MM.1S (cell line): ENCODE results near the gene CAMK2N1.

Experiments
- DNase-seq: peaks from one replicate; pipeline ENCODE4 v3.0.0-alpha.2; 2015
- H2AFZ ChIP-seq: fragments of 300-600 bp; sonication (generic); 2 replicates; pipeline ENCODE4 v1.6.0; 2016; ENCODE audit warnings: antibody characterized with exemption, low read length
- H3F3A ChIP-seq: fragments of 300-600 bp; sonication (generic); 2 replicates; pipeline ENCODE4 v1.6.1; 2016; ENCODE audit warnings: mild to moderate bottlenecking, antibody characterized with exemption, low read length, moderate library complexity, mixed read lengths; ENCODE audit not compliant: insufficient read depth
- H3K27ac ChIP-seq: fragments of 300-600 bp; sonication (generic); 2 replicates; pipeline ENCODE4 v1.5.1; 2016; ENCODE audit warnings: mild to moderate bottlenecking, low read length
- H3K27me3 ChIP-seq: fragments of 300-600 bp; sonication (generic); replicated peaks from 2 replicates; pipeline ENCODE4 v1.6.0; 2016; ENCODE audit warnings: low read length; ENCODE audit not compliant: insufficient read depth
- H3K36me3 ChIP-seq: fragments of 300-600 bp; sonication (generic); replicated peaks from 2 replicates; pipeline ENCODE4 v1.6.1; 2016; ENCODE audit warnings: mild to moderate bottlenecking, low read length, mixed read lengths; ENCODE audit not compliant: insufficient read depth
- H3K4me1 ChIP-seq: fragments of 300-600 bp; sonication (generic); 2 replicates; pipeline ENCODE4 v1.6.1; 2016; ENCODE audit warnings: low read length, mixed read lengths
- H3K4me2 ChIP-seq: fragments of 300-600 bp; sonication (generic); 2 replicates; pipeline ENCODE4 v1.6.0; 2016; ENCODE audit warnings: low read depth, low read length
- H3K4me3 ChIP-seq: fragments of 300-600 bp; sonication (generic); 2 replicates; pipeline ENCODE4 v1.5.1; 2016; ENCODE audit warnings: low read length, mixed read lengths
- H3K79me2 ChIP-seq: fragments of 300-600 bp; sonication (generic); 2 replicates; pipeline ENCODE4 v1.6.1; 2016; ENCODE audit warnings: mixed run types, low read length, mixed read lengths
- H3K9ac ChIP-seq: fragments of 300-600 bp; sonication (generic); 2 replicates; pipeline ENCODE4 v1.6.1; 2016; ENCODE audit warnings: low read length, mixed read lengths
- H3K9me2 ChIP-seq: fragments of 300-600 bp; sonication (generic); replicated peaks from 2 replicates; pipeline ENCODE4 v1.6.1; 2016; ENCODE audit warnings: mild to moderate bottlenecking, low read length, mixed read lengths; ENCODE audit not compliant: insufficient read depth
- H3K9me3 ChIP-seq: fragments of 300-600 bp; sonication (generic); replicated peaks from 2 replicates; pipeline ENCODE4 v1.6.1; 2016; ENCODE audit warnings: mild to moderate bottlenecking, low read length, mixed read lengths; ENCODE audit not compliant: insufficient read depth
- H4K20me1 ChIP-seq: fragments of 300-600 bp; sonication (generic); 2 replicates; pipeline ENCODE4 v1.6.1; 2016; ENCODE audit warnings: mild to moderate bottlenecking, low read length, moderate library complexity, mixed read lengths; ENCODE audit not compliant: insufficient read depth
- EZH2 ChIP-seq: fragments of 300-600 bp; sonication (generic); optimal IDR thresholded peaks from 2 replicates; pipeline ENCODE3; 2017; ENCODE audit warnings: low read depth, mild to moderate bottlenecking, antibody characterized with exemption, low read length, mixed read lengths
- EZH2phosphoT487 ChIP-seq: fragments of 300-600 bp; sonication (generic); IDR thresholded peaks from 2 replicates; pipeline ENCODE4 v1.6.1; 2018; ENCODE audit warnings: antibody characterized with exemption, low read length
- TF ChIP-seq, protein P1 (sequence below): fragments of 300-600 bp; sonication (generic); IDR thresholded peaks from 2 replicates; pipeline ENCODE4 v1.5.1; 2016; ENCODE audit warnings: antibody characterized with exemption, low read length, mixed read lengths

Gene CAMK2N1

DNA sequence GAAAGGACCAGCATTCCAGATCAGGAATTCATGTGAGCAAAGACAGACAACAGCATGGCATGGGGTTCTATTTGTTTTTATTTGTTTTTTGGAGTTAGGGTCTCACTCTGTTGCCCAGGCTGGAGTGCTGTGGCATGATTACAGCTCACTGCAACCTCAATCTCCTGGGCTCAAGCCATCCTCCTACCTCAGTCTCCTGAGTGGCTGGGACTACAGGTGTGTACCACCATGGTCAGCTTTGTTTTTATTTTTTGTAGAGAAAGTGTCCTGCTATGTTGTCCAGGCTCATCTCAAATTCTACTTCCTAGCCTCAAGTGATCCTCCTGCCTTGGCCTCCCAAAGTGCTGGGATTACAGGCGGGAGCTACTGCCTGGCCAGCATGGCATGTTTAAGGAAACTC, 9.7 kb upstream of the CAMK2N1 start:
- H3K9me2 ChIP-seq, result no peaks in the 10 kb centered on the region
- no peak overlapping the region for H3K4me3 ChIP-seq
- no peak overlapping the region for H3K9ac ChIP-seq
- TF ChIP-seq EZH2, result no peak
- TF ChIP-seq, protein P1, sequence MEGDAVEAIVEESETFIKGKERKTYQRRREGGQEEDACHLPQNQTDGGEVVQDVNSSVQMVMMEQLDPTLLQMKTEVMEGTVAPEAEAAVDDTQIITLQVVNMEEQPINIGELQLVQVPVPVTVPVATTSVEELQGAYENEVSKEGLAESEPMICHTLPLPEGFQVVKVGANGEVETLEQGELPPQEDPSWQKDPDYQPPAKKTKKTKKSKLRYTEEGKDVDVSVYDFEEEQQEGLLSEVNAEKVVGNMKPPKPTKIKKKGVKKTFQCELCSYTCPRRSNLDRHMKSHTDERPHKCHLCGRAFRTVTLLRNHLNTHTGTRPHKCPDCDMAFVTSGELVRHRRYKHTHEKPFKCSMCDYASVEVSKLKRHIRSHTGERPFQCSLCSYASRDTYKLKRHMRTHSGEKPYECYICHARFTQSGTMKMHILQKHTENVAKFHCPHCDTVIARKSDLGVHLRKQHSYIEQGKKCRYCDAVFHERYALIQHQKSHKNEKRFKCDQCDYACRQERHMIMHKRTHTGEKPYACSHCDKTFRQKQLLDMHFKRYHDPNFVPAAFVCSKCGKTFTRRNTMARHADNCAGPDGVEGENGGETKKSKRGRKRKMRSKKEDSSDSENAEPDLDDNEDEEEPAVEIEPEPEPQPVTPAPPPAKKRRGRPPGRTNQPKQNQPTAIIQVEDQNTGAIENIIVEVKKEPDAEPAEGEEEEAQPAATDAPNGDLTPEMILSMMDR, result no peak
- TF ChIP-seq EZH2phosphoT487, result no peak
- H2AFZ ChIP-seq, result no peak overlapping the region
- H3K9me3 ChIP-seq, result no peaks in the 10 kb centered on the region
- no peak overlapping the region for H3K4me2 ChIP-seq
- no peak overlapping the region for H3K27ac ChIP-seq
- H4K20me1 ChIP-seq, result no peaks in the 10 kb centered on the region
- 0 out of 2 replicates have a peak, but pooled peaks cover 2% of the 10 kb centered on the region for H3K36me3 ChIP-seq
- H3K79me2 ChIP-seq, result no peaks in the 10 kb centered on the region
- H3F3A ChIP-seq, result no peaks in the 10 kb centered on the region
- no peaks in the 10 kb centered on the region for H3K4me1 ChIP-seq
- no peak for DNase-seq
- peaks cover 31% of the 10 kb centered on the region for H3K27me3 ChIP-seq

DNA sequence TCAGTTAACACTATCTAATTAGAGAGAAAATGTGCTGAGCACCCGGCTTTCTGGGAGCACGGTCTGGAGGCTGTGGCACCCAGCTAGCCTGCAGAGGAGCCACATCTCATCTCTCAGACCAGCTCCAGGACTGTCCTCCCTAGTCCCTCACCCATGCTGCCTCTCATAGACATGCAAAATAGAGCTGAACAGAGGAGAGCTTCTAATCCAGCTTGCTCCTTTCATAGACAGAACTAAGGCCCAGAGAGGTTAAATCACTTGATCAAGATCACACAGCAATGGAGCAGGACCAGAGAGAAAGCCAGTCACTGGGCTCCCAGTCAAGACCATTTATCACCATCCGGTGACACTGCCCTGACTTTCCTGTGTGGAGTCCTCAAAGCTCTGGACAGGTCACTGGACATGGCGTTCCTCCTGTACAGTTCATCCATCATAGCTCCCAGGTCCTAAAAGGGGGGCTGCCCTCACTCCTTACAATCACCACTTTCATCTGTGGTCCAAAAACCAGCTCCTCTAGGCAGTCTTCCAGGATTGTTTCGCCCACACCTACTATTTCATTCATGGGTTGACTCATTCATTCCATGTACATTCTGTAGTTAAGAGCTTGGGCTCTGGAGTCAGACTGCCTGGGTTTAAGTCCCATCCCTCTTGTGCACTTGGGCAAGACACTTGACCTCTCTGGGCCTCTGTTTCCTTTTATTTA, 8.8 kb upstream of the CAMK2N1 start:
- Histone ChIP-seq H3K4me2 (no peak overlapping the region), H2AFZ (no peak overlapping the region), H3K4me3 (no peak overlapping the region), H3K27me3 (peaks cover 40% of the 10 kb centered on the region), H3F3A (no peaks in the 10 kb centered on the region), H3K36me3 (no peaks in the 10 kb centered on the region), H3K79me2 (no peaks in the 10 kb centered on the region), H3K9me3 (no peaks in the 10 kb centered on the region), H3K9ac (no peak overlapping the region), H3K27ac (no peak overlapping the region), H3K4me1 (no peaks in the 10 kb centered on the region), H3K9me2 (no peaks in the 10 kb centered on the region), H4K20me1 (no peaks in the 10 kb centered on the region)
- TF ChIP-seq EZH2phosphoT487 (no peak), EZH2 (no peak)
- TF ChIP-seq, protein P1, result no peak
- no peak for DNase-seq

DNA sequence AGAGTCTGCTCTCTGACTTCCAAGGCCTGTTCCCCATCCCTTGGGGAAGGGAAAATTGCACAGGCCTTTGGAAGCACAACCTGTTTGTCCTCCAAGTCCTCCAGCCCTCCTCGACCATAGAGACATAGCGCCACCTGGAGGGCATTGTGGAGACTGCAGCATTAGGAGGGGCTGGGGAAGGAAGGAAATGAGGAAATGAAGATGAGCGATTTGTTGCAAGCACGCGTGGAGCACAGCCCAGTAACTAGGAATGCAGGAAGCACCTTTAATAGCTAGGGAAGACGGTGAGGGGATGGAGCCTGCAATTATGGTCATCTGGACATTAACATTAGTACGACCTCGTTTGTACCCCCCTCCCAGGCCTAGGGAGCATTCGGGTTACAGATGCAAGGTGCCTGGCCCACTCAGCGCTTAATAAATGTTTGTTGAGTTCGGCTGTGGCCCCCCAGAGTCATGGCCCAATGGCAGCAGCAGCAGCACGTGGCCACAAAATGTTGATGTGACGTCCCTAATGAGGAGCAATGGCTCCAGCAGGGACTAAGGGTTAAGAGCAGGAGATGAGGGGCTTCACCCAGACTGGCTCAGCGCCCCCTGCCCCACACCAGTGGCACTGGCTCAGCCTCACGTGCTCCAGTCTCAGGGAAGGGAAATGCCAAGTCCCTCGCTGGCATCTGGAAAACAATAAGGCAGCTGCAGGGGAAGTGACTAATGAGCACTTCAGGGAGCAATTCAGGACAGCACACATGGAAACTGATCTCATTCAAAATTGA, 8.0 kb upstream of the CAMK2N1 start:
- peak overlapping the region; percentile 46; the same call in 1 of the 2 replicates for H3K4me2 ChIP-seq

More for the DNA sequence above, 8.0 kb upstream of the CAMK2N1 start:
- Histone ChIP-seq H3K27me3 (peaks cover 47% of the 10 kb centered on the region), H3K79me2 (no peaks in the 10 kb centered on the region), H4K20me1 (no peaks in the 10 kb centered on the region), H3K36me3 (no peaks in the 10 kb centered on the region), H3K4me1 (no peaks in the 10 kb centered on the region), H3F3A (no peaks in the 10 kb centered on the region), H2AFZ (peak overlapping the region; percentile 21; the same call in 1 of the 2 replicates), H3K4me3 (peak overlapping the region; percentile 1; the same call in 1 of the 2 replicates), H3K27ac (no peak overlapping the region), H3K9me3 (no peaks in the 10 kb centered on the region), H3K9ac (no peak overlapping the region), H3K9me2 (no peaks in the 10 kb centered on the region)
- no peak for TF ChIP-seq EZH2phosphoT487
- TF ChIP-seq, protein P1, result peak; percentile 96
- DNase-seq, result peak; percentile 60
